WTC11 (cell line): ENCODE results near the gene IL17F.

ENCODE experiments used
- ATF2 ChIP-seq: sonication (generic); formaldehyde crosslinking; IDR thresholded peaks from 2 replicates; pipeline ENCODE4 v1.8.1; 2022; ENCODE audit warnings: low read depth, missing genetic modification reagents, borderline replicate concordance
- CTCF ChIP-seq: fragments of 200-600 bp; IDR thresholded peaks from 2 replicates; pipeline ENCODE4 v1.8.0; 2022; ENCODE audit warnings: antibody characterized with exemption
- ESRRA ChIP-seq: sonication (generic); formaldehyde crosslinking; IDR thresholded peaks from 2 replicates; pipeline ENCODE4 v1.8.1; 2022; ENCODE audit warnings: mild to moderate bottlenecking, missing genetic modification reagents, borderline replicate concordance
- ETV6 ChIP-seq: sonication (generic); formaldehyde crosslinking; IDR thresholded peaks from 2 replicates; pipeline ENCODE4 v1.8.1; 2022; ENCODE audit warnings: mild to moderate bottlenecking, missing genetic modification reagents
- HMGA2 ChIP-seq: fragments of 250-450 bp; sonication (Bioruptor Pico); IDR thresholded peaks from 2 replicates; pipeline ENCODE4 v1.4.0; 2021; ENCODE audit warnings: mild to moderate bottlenecking, moderate library complexity
- MLX ChIP-seq: sonication (generic); formaldehyde crosslinking; IDR thresholded peaks from 2 replicates; pipeline ENCODE4 v1.8.1; 2023; ENCODE audit warnings: mild to moderate bottlenecking, missing genetic modification reagents, moderate library complexity
- PREB ChIP-seq: sonication (generic); formaldehyde crosslinking; IDR thresholded peaks from 2 replicates; pipeline ENCODE4 v1.8.1; 2022; ENCODE audit warnings: mild to moderate bottlenecking, missing genetic modification reagents, moderate library complexity, borderline replicate concordance
- RELA ChIP-seq: sonication (generic); formaldehyde crosslinking; IDR thresholded peaks from 2 replicates; pipeline ENCODE4 v1.8.1; 2022; ENCODE audit warnings: missing genetic modification reagents, mild to moderate bottlenecking, borderline replicate concordance
- USF1 ChIP-seq: sonication (generic); formaldehyde crosslinking; IDR thresholded peaks from 2 replicates; pipeline ENCODE4 v1.8.0; 2022; ENCODE audit warnings: mild to moderate bottlenecking, missing genetic modification reagents
- ZBTB43 ChIP-seq: sonication (generic); formaldehyde crosslinking; IDR thresholded peaks from 2 replicates; pipeline ENCODE4 v1.8.1; 2023; ENCODE audit warnings: mild to moderate bottlenecking, missing genetic modification reagents
- ZMAT4 ChIP-seq: fragments of 250-450 bp; sonication (Bioruptor Pico); IDR thresholded peaks from 2 replicates; pipeline ENCODE4 v1.9.0; 2021; ENCODE audit warnings: mild to moderate bottlenecking

- TF ChIP-seq CTCF (no peak), MLX (CRISPR knock-in tag) (no peak), HMGA2 (CRISPR knock-in tag) (no peak), ZBTB43 (CRISPR knock-in tag) (no peak), ETV6 (CRISPR knock-in tag) (no peak), USF1 (CRISPR knock-in tag) (no peak), PREB (CRISPR knock-in tag) (no peak), ATF2 (CRISPR knock-in tag) (no peak), ZMAT4 (CRISPR knock-in tag) (no peak), RELA (CRISPR knock-in tag) (no peak), ESRRA (CRISPR knock-in tag) (no peak)
Observed at GRCh38 chr6:52191824-52192223, 52.5 kb downstream of the IL17F start.
